GM19463 (cell line): Measurements from ENCODE around the gene UAP1L1.
"Not testable (repeated sequence)": the region's sequence is repeated elsewhere in the genome, so short reads cannot be mapped to it uniquely, and the experiment has no call there.

ENCODE experiments used
- ATAC-seq: cut with Tn5 transposase; IDR thresholded peaks from one replicate; pipeline ENCODE4 v1.9.1; 2021; ENCODE audit warnings: mild to moderate bottlenecking, moderate library complexity; ENCODE audit not compliant: unreplicated experiment

The UAP1L1 gene

DNA sequence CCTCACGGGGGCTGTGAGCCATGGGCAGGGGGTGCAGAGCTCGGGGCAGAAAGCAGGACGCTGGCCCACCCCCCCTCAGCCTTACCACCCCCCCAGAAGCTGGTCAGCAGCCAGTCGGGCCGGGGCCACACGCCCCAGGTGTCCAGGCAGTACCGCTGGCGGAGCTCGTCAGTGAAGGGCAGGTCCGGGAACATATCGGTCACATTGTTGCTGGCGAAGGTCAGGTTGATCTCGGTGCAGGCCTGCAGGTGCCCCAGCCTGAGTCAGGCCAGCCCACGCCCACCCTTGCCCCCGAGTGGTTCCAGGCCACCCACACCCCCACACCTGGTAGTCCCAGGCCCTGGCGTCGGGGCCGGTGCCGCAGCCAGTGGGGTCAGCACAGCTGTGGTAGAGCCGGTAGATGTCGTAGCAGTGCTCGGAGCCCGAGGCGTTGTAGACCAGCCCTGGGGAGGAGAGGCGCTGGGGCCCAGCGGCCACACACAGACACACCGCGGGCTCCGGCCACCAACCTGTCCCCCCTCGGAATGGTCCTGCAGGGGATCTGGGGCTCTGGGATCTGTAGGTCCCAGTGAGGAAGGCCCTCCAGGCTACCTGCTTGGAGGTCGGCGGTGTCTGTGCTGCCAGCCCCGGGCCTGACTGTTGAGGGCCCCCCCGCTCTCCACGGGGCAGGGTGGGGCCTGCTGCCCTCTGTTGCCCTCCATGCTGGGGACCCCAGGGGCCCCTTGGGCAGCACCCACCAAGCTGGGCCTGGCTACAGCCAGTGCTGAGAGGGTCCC is 34.7 kb downstream of the UAP1L1 start:
- no peak for ATAC-seq

DNA sequence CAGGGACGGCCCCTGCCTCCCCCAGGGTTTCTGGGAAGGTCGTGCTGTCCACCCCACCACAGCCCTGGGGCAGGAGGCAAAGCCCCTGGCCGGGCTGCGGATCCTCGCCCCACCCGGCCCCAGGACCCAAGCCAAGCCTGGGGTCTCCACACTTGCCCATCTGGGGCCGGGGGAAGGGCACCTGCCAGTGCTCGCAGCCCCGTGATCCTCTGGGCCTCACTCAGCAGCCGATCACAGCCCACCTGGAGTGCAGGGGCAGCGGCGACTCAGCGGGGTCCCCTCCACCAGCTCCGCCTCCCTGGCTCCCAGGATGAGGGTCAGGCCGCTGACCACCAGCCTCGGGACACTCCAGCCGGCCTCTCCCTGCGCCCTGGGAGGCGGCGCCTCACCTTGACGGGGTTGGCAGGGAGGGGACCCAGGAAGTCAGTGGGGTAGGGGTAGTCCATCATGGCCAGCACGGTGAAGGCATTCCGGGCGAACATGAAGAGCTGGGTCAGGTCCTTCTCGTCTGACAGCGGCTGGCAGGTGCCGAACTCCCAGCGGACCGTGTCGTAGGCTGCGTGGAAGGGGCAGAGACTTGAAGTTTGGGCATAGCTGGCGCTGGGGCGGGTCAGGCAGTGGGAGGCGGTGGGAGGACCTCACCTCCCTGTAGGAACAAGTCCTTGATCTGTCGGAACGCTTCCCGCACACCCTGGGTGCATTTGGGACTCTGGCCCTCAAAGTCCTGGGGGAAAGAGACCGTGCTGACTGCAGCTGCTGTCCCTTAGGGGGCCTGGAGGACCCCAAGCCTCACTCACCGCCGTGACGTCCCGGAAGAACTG is 35.5 kb downstream of the UAP1L1 start:
- ATAC-seq, result no peak

DNA sequence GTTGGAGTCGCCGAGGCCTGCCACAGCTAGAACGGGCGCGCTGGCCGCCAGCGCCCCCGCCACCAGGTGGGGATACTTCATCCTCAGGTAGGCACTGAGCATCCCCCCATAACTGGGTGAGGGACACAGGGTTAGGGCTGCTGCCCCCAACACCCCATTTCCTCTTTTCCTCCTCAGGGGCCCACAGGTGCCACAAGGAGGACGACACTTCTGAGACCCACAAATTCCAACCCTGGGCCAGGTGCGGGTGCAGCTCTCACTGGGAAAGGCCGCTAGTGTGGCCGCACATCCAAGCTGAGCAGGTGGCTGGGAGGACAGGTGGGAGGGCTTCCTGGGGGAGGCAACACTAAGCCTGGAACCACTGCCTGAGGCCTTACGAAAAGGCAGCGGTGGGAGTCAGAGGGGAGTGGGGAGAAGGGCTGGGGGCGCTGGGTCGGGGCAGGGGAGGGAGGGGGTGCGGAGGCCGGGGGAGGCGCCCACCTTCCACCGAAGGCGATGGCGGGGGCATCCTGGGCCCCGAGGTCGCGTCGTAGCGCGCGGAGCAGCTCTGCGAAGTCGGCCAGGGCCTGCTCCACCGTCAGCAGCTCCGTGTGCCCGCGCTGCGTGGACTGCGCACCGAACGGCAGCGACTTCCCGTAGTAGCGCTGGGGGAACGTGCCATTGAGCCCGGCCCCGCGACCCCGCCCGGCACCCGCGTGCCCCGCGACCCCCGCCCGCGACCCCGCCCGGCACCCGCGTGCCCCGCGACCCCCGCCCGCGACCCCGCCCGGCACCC is 36.3 kb downstream of the UAP1L1 start:
- ATAC-seq, result no peak

DNA sequence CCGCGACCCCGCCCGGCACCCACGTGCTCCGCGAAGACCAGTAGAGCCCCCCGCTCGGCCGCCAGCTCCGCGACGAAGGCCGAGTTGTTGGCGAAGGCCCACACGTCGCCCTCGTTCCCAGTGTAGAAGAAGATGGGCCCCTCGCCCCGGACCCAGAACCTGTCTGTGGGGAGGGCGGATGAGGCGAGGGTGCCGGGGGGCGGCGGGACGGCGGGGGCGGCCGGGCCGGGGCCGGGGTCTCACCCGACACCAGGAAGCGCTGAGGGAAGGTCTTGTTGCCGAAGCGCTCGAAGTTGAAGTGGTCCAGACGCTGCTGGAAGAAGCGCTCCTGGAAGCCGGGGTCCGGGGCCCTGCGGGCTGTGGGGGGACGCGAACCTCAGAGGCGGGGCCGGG is 36.9 kb downstream of the UAP1L1 start:
- ATAC-seq, result peak; percentile 27

DNA sequence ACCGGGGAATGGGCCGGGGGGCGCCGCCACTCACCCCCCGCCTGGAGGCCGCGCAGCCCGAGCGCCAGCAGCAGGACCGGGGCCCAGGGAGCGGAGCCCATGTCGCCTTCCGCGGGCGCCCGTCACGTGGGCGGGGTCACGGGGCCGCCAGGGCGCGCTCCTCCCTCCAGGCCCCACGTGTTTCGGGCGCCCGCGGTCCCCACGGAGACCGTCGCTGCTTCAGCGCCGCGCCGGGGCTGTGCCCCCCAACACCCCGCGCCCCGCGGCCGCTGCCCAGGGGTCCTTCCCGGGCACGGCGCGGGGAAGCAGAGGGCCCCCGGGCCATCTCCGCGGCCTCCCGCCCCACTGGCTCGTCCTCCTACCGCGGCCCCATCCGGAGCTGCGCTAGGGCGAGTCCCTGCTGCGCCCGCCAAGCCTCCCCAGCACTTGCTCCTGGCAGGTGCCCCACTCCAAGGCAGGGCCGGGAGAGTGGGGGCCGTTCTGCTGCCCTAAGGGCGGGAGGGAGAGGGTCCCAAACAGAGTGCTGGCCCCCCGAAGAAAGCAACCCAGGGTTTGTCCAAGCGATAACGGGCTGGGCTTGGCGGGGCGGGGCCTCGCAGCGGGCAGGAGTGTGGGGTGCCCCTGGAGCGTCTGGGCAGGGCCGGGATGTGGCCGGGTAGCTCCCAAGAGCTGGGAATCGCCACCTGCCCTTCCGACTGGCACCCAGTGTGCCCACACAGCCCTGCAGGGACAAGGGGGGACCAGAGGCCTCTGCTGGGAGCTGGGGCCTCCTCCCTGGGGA is 37.5 kb downstream of the UAP1L1 start, which contains the start of gene DPP7:
Gene DPP7 (minus strand): TSS at position 121 of the 781 bp plus-strand sequence. CDS start 20 bp downstream, at position 101.
- ATAC-seq, result peak; percentile 64

DNA sequence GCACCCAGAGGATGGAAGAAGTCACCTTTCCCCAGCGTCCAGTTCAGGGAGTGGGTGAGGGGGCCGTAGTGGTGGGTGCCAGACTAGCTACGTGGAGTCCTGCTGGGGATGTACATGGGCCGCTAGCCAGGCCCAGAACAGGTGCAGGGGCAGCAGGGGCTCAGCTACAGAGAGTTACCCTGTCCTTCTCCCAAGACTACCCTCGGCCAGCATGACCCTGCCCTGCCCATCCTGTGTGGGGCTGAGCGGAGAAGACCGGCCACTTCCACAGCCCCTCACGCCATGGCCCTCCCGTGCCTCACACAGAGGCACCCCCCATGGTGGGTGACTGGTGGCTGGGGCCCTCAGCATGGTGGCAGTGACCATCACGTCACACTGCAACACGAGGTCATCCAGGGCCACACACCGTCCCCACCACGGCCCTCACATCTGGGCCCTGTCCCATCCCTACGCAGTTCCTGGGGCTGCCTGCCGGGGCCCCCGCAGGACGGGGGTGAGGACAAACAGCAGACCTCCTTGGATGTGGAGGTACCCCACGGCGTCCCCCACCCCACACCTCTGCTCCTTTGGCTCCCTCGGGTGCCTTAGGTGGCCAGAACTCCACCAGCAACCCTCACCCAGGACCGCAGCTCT is 38.2 kb downstream of the UAP1L1 start:
- ATAC-seq, result no peak

DNA sequence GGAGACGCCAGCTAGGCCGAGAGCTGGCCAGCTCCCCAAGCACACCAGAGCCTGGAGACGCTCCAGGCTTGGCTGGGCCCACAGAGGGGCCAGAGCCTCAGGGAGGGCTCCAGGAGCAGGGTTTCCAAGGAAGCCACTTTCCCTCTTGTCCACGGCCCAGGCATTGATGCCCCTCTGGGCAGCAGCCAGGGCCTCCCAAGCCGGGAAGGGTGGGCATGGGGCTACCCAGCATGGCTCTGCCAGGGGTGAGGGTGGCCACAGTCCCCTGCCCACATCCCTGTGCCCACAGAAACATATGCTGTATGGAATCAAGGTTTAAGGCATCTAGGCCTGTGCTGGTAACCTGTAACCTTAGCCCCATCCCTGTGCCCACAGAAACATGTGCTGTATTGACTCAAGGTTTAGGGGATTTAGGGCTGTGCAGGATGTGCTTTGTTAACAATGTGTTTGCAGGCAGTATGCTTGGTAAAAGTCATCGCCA is 38.8 kb downstream of the UAP1L1 start:
- no peak for ATAC-seq

DNA sequence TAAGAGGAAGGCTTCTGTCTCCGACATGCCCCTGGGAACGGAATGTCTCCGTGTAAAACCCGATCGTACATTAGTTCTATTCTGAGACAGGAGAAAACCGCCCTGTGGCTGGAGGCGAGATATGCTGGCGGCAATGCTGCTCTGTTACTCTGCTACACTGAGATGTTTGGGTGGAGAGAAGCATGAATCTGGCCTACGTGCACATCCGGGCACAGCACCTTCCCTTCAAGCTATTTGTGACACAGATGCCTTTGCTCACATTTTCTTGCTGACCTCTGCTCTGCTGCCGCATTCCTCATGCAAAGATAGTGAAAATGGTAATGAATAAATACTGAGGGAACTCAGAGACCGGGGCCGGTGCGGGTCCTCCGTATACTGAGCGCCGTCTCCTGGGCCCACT is 39.4 kb downstream of the UAP1L1 start:
- no peak for ATAC-seq

DNA sequence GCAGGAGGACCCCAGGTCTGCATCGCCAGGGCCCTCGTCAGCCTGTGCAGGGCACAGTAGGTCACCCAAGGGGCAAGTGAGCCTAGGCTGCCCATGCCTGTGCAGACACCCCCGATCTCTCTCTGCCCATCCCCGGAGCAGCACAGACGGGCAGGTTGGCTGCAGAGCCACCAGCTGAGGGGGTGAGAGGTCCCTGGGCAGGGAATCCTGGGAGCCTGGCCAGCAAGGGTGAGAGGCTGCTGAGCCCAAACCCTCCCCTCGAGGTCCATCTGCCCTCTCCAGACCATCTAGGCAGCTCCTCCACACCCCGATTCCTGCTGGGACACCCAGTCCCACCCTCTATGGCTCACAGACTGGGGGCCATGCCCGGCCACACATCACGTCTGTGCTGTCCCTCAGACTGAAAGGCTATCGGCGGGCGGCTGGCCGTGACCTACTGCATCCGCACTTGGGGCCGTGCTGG is 40.0 kb downstream of the UAP1L1 start:
- ATAC-seq, result no peak

DNA sequence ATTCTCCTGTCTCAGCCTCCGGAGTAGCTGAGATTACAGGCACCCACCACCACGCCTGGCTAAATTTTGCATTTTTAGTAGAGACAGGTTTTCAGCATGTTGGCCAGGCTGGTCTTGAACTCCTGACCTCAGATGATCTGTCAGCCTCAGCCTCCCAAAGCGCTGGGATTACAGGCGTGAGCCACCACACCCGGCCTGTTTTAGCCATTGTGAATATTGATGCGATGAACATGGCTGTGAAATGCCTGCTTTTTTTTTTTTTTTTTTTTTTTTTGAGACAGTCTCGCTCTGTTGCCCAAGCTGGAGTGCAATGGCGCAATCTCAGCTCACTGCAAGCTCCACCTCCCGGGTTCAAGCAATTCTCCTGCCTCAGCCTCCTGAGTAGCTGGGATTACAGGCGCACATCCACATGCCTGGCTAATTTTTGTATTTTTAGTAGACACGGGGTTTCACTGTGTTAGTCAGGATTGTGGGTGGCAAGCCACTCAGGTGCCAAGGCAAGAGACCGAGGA is 40.8 kb downstream of the UAP1L1 start:
- not testable (repeated sequence) for ATAC-seq

DNA sequence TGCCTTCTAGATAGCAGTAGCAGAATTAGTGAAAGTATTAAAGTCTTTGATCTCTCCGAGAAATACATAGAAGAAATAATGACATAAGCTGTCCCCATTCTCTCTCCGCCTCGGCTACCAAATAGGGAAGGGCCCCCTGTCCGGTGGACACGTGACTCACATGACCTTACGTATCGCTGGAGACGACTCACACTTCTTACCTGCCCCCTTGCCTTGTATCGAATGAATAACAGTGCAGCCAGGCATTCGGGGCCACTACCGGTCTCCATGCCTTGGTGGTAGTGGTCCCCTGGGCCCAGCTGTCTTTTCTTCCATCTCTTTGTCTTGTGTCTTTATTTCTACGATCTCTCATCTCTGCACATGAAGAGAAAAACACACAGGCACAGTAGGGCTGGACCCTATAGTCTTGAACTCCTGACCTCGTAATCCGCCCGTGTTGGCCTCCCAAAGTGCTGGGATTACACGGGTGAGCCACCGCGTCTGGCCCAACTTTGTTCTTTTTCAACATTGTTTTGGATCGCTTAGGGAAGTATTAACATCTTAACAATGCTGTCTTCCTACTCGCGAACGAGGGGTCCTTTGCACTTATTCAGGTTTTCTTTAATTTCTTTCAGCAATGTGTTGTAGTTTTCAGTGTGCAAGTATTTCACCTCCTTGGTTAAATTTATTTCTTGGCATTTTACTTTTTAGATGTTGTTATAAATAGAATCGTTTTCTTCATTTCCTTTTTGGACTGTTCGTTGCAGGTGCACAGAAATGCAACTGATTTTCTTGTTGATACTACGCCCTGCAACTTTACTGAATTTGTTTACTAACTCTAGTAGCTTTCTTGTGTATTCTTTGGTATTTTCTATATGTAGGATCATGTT is 44.8 kb downstream of the UAP1L1 start:
- ATAC-seq, result not testable (repeated sequence)

DNA sequence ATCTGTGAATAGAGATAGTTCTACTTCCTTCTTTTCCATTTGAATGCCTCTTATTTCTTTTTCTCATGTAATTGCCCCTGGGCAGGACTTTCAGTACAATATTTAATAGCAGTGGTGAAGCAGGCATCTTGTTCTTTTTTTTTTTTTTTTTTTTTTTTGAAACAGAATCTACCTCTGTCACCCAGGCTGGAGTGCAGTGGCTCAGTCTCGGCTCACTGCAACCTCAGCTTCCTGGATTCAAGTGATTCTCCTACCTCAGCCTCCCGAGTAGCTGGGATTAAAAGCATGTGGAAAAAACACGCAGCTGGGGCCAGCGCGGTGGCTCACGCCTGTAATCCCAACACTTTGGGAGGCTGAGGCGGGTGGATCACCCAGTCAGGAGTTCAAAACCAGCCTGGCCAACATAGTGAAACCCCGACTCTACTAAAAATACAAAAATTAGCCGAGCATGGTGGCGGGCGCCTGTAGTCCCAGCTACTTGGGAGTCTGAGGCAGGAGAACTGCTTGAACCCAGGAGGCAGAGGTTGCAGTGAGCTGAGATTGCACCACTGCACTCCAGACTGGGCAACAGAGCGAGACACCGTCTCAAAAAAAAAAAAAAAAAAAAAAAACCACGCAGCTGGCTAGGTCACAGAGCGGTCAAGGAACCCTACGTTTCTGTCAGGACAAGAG is 45.6 kb downstream of the UAP1L1 start:
- ATAC-seq, result not testable (repeated sequence)

DNA sequence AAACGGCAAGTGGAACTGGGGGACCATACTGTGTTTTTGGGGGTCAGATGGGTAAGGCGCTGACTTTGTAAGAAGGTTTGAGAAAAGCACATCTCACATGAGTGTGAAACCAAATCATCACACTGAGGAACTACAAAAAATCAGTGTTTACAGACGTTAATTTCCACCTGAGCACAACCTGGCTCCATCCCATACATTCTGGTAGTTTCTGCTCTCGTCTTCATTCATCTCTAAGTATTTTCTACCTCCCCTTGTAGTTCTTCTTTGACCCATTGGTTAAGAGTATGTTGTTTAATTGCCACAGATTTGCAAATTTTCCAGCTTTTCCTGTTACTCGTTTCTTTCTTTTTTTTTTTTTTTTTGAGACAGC is 46.1 kb downstream of the UAP1L1 start:
- no peak for ATAC-seq

DNA sequence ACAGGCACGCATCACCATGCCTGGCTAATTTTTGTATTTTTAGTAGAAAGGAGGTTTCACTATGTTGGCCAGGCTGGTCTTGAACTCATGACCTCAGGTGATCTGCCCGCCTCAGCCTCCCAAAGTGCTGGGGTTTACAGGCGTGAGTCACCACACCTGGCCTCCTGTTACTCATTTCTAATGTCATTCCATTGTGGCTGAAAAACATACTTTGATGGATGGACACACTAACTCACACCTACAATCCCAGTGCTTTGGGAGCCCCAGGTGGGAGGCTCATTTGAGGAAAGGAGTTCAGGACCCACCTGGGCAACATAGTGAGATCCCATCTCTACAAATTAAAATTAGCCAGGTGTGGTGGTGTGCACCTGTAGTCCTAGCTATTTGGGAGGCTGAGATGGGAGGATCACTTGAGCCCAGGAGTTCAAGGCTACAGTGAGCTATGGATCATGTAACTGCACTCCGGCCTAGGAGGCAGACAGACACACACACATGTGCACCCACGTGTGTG is 46.7 kb downstream of the UAP1L1 start:
- ATAC-seq, result not testable (repeated sequence)

DNA sequence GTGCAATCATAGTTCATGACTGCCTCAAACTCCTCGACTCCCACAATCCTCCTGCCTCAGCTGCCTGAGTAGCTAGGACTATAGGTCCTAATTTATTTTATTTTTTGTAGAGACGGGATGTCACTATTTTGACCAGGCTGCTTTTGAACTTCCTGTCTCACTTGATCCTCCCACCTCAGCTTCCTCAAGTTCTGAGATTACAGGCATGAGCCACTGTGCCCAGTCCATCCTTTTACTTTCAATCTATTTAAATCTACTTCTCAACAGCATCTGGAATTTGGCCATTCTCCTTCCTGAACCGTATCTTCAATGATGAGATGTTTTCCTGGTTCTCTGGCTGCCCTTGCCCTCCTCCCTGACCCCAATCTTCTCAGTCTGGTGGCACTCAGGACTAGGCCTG is 49.5 kb downstream of the UAP1L1 start:
- ATAC-seq, result no peak

DNA sequence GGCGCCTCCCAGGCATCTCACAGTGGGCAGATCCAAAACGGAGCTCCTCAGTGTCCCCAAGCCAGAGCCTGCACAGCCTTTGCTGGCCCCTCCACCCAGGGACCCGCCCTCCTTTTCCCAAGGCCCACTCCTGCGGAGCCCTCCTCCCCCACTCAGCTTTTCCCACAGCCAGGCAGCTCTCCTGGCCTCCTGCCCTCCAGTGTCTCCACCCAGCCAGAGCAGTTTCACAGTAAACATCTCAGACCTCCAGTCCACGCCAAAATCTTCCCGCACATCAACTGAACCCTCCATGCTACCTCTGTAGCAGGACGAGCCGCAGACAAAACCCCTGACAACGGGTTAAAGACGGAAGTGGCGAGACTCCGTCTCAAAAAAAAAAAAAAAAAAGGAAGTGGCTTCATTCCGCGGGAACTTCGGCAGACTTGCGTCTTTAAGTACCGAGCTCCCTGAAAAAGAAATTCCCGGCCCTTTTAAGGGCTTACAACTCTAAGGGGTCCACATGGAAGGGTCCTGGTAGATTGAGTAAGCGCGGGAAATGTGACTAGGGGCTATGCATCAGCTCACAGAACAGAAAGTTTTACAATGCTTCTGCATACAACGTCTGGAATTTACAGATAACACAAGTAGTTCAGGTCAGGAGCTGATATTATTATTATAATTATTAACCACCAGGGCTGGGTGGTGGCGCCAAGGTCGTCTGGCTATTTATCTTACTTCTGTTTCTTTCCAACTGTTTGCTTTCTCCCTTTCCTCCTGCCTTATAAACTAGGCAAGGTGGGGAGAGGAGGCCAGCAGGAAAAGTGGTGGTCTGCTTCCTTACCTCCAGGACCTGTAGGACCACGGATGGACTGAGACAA is 50.2 kb downstream of the UAP1L1 start:
- ATAC-seq, result no peak
